Putamen (tissue), 1 donor: ENCODE measurements around the gene METTL16.
A peak's percentile ranks its signal among the peaks of the same experiment; 100 is the strongest.
"Not testable (repeated sequence)": the region's sequence is repeated elsewhere in the genome, so short reads cannot be mapped to it uniquely, and the experiment has no call there.

Source experiments
- DNase-seq: peaks from one replicate; pipeline ENCODE4 v3.0.0-alpha.2; 2016; ENCODE audit warnings: low spot score

METTL16 gene

DNA sequence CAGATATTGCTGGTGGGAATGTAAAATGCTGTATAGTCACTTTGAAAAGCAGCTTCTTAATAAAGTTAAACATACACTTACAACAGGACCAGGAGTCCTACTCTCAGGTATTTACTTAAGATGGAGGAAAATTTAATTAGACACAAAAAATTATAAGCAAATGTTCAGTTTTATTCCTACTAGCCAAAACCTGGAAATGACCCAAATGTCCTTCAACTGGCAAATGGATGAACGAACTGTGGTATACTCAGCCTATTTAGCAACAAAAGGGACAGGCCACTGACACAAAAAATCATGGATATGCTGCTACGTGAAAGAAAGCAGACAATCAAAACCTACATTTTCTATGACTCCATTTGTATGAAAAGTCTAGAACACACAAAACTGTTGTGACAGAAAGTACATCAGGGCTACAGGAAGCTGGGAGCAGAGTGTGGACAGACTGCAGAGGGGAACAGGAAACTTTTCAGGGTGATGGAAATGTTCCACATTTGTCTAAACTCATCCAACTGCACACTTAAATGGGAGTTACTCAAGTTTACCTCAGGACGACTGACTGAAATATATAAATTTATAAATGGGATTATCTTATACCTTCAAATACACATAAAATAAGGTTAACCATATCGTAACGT, 61.6 kb downstream of the METTL16 start:
- DNase-seq = no peak

DNA sequence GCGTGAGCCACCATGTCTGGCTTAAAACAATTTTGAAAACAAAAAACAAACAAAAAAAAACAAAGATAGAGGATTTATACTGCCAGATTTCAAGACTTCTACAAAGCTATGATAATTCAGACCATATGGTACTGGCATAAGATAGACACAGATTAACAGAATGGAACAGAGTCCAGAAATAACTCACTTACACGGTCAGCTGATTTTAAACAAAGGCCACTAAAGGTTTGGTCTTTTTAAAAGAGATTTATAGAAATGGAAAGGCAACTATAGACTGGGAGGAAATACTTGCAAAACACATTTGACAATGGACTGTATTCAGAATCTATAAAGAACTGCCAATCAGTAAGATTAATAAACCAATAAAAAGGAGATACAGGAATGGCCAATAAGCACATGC, 62.2 kb downstream of the METTL16 start:
- DNase-seq = no peak

GRCh38 chr17:2447479-2447878, 64.2 kb downstream of the METTL16 start:
- not testable (repeated sequence) for DNase-seq

GRCh38 chr17:2445638-2446037, 66.0 kb downstream of the METTL16 start:
- no peak for DNase-seq

GRCh38 chr17:2444382-2444781, 67.3 kb downstream of the METTL16 start:
- no peak for DNase-seq

DNA sequence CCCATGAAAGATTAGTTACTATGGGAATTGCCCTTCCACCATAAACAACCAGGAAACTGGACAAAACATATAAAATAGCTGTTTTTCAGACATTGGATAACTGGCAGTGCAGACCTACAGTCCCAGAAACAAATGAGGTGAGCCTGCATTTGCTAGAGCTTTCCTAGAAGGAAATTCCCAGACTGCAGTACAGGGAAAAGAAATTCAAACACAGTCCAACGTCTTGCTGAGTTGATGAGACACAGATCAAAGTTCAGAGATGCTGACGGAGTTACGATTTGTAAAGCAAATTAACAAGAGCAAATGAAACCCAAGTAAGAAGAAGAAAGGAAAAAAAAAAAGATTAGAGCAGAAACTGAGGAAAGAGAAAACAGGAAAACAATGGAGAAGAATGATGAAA, 69.5 kb downstream of the METTL16 start:
- no peak for DNase-seq

- DNase-seq = no peak
Measured at GRCh38 chr17:2440930-2441329, 70.8 kb downstream of the METTL16 start.

DNA sequence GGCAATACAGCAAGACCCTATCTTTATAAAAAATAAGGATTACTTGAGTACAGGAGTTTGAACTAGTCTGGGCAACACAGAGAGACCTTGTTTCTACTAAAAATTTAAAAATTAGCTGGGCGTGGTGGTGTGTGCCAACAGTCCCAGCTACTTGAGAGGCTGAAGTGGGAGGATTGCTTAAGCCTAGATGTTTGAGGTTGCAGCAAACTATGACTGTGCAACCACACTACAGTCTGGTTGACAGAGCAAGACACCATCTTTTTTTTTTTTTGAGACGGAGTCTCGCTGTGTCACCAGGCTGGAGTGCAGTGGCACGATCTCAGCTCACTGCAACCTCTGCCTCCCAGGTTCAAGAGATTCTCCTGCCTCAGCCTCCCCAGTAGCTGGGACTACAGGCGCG, 71.7 kb downstream of the METTL16 start:
- DNase-seq = not testable (repeated sequence)

DNA sequence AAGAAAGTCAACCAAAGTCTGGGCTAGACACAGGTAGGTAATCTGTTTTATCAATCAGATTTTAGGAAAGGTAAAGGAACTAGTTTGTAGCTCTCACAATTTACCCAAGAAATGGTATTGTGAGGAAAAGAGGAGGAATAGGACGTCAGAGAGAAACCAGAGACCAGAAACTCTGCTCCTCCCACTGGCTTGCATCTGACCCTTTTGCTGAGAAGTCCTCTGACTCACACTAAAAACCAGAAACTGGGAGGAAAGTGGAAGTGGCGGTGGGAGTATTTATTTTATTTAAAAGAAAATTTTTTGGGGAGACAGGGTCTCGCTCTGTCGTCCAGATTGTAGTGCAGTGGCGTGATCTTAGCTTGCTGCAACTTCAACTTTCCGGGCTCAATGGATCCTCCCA, 72.9 kb downstream of the METTL16 start:
- no peak for DNase-seq

DNA sequence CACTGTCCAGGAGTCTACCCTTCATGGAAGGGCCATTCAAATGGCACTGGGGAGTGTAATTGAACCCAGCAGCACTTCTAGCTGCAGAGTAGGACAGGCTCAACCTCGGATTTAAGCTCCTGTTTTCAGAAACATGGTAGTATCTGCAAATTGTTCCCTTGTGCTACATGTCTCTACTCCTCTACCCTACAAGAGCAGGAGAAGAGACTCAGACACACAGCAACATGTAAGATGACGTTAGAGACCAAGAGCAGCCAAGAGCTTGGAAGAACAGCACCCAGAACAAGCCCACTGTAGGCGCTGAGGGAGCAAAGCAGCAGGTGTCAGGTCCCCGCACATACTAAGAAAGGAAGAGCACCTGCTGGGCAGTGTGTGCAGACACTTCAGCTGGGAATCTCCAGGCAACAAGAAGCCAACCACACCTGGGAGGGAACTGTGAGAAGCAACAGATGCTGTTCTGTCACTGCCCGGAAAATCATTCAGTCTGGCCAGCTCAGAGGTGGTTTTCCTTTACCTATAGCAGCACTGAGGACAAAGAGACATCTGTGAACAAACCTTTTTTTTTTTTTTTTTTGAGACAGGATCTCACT, 75.3 kb downstream of the METTL16 start:
- DNase-seq = no peak

DNA sequence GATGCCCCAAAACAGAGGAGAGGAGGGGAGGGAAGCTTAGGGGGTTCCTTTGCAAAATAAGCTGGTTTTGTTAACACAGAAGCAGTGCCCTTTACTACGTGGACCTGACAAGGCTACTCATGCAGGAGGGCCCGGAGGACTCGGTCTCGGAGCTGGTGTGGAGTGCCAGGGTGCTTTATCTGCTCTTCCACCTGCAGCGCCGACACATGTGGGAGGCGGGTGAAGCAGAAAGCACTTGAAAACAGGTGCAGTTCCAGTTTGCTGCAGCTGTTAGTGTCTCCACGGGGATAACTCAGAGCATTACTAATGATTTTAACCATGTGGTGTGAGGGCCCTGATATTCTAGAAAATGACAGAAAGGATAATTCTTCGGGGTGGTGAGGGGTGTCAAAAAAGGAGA, 75.8 kb downstream of the METTL16 start:
- DNase-seq = no peak

DNA sequence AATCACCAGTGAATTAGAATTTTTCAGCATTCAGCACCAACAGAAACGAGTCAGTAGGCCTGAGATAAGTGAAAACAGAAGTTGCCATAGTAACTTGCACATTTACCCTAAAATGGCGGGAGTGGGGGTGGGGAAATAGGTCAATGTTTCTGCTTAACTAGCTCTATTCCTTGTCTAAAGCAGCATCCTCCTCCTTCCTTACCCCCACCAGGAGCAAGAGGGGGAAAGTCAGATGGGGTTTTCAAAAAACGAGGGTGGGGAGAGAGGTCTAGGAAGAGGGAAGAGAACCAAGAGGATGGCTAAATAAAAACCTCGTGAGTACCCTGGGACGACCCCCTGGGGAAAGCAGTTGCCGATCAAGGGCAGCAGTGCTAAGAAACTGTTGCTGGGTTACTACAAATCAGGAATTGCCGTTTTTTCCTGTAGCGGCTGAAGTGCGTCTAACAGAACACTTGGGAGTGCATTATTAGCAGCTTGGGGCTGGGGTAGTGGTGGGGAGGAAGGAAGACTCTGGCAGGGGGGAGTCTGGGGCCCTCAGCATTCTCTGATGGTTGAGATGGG, 76.4 kb downstream of the METTL16 start:
- peak; percentile 66 for DNase-seq

DNA sequence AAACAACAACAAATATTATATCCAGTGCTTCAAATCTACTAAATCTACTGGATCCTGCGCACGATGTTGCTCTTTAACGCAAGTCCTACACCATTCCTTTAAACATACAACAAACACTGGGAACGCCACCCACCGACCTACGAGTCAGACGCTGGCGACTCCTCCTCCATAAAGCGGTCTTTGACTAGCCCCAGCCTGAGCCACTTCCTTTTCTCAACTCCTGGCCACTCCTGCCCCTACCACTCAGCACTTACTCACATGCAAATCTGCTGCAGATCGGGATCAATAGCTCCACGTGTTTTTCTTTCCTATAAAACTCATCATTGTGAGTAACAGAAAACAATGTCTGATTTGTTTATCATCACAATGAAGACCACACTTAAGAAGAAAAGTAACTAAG, 78.0 kb downstream of the METTL16 start:
- no peak for DNase-seq

- no peak for DNase-seq
Measured at GRCh38 chr17:2427910-2428309, 83.8 kb downstream of the METTL16 start.

- no peak for DNase-seq
Measured at GRCh38 chr17:2427215-2427614, 84.5 kb downstream of the METTL16 start.

GRCh38 chr17:2423271-2423670, 88.4 kb downstream of the METTL16 start:
- no peak for DNase-seq

GRCh38 chr17:2421315-2422147, 90.2 kb downstream of the METTL16 start:
- DNase-seq = no peak

GRCh38 chr17:2420176-2420575, 91.5 kb downstream of the METTL16 start:
- DNase-seq = no peak

DNA sequence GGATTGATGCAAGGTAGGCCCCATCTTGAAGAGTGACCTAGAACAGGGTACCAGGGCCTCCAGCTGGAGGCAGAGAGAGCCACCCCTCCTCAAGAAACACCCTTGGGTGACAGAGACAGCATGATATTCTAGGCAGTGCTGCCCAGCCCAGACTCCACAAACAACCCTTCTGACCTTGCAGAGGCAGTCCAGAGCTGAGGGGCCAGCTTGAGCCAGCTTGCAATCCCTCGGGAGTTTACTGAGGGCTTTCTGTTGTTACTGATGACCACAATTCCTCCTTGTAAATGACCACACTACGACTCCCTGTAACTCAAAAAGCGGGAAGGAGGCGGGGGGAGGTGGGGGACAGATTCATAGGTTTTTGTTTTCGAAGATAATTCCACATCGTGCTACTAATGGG, 92.2 kb downstream of the METTL16 start:
- DNase-seq = no peak

GRCh38 chr17:2418572-2418971, 93.1 kb downstream of the METTL16 start:
- DNase-seq = no peak

DNA sequence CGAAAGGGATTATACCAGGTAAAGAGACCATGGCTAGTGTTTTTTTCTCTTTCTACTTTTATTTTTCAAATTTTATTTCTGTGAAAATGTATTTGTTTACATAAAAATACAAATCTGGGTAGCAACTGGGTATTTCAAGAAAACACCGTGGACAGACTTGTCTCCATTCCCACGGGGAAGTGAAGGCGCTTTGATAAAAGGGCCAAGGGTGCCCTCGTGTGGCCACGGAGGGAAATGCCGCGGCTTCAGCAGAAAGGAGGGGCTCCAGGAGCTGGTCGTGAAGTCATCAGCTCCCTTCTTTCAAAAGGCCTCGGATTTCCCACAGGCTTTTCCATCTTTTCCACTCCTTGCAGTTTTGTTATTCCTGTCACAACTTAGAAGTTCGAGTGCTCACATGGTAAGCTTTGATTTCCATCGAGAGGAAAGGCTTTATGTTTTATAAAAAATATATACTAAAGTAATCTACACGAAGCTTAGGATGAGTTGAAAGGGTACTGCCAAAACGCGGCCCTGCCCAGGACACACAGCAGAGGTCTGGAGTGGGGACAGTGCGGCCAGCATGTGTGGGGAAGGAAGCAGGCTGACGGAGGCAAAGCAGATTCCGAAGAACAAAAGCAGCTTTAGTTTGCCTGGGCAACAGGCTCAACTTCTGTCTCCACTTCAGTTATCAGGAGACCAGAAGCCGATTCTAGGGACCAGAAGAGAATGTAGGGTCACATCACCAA, 95.5 kb downstream of the METTL16 start:
- peak; percentile 88 for DNase-seq

DNA sequence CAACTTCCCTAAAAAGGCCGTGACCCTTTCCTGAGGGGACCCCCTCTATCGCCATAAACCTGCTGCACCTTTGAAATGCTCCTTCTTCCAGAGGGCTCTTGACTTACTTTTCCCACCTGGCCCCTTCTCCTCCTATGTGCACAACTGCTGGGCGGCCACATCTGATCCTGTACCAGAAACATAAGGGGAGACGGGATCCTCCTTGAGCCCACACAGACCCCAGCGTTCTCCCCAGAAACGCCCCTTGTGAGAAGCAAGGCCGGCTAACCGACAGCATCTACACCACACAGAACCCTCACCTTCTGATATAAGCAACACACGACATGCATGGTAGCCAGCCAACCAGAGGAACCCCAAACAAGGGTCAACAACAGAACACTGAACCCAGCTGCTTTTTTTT, 96.6 kb downstream of the METTL16 start:
- DNase-seq = no peak
